ENCODE results near the gene CC2D1A.

- TF ChIP-seq CTCF (IDR thresholded peaks at IDR 0.05; ENCODE audit: low read depth, low read length, poor library complexity, severe bottlenecking): no peak
- TF ChIP-seq EZH2phosphoT487 (IDR thresholded peaks at IDR 0.05; ENCODE audit: borderline replicate concordance, low read length): no peak
Measured at GRCh38 chr19:13932149-13932637, 26.2 kb downstream of the CC2D1A start.

Measured in DOHH2 (cell line).